PC-9 (cell line): ENCODE measurements around the gene APOLD1.

ENCODE experiments used
- CTCF ChIP-seq: fragments of 200-600 bp; sonication (generic); conservative IDR thresholded peaks from 2 replicates; pipeline ENCODE4 v1.6.1; 2017; ENCODE audit warnings: mixed run types, antibody characterized with exemption, mild to moderate bottlenecking, moderate library complexity
- EZH2 ChIP-seq: fragments of 200-600 bp; sonication (generic); IDR thresholded peaks from 2 replicates; pipeline ENCODE4 v1.8.0; 2017; ENCODE audit warnings: antibody characterized with exemption, low read depth

GRCh38 chr12:12747278-12747677, 38.2 kb upstream of the APOLD1 start:
- TF ChIP-seq EZH2 = no peak
- no peak for TF ChIP-seq CTCF
